Suprapubic skin (tissue), 4 donors: ENCODE data around the gene STXBP3. TPM values are rescaled to one million over a fixed set of nuclear protein-coding genes. Genes with fewer than 3 reads are reported as not detected.

Experiments
- DNase-seq, 2 donors: peaks; one replicate each; pipeline ENCODE4 v3.0.0-alpha.2; 2019; ENCODE audit warnings: low spot score in 2 of 2
- H3K27ac ChIP-seq: fragments of 200-600 bp; sonication (generic); one replicate; pipeline ENCODE4 v1.5.1; 2019
- H3K27me3 ChIP-seq: fragments of 200-600 bp; sonication (generic); one replicate; pipeline ENCODE4 v1.5.1; 2019
- H3K36me3 ChIP-seq: fragments of 200-600 bp; sonication (generic); one replicate; pipeline ENCODE4 v1.5.1; 2019
- H3K4me1 ChIP-seq: fragments of 200-600 bp; sonication (generic); one replicate; pipeline ENCODE4 v1.5.1; 2019
- H3K4me3 ChIP-seq: fragments of 200-600 bp; sonication (generic); one replicate; pipeline ENCODE4 v1.5.1; 2019; ENCODE audit warnings: mild to moderate bottlenecking
- H3K9me3 ChIP-seq: fragments of 200-600 bp; sonication (generic); one replicate; pipeline ENCODE4 v1.5.1; 2019
- EP300 ChIP-seq: sonication (generic); formaldehyde crosslinking; IDR thresholded peaks from one replicate; pipeline ENCODE4 v1.6.1; 2017; ENCODE audit warnings: antibody characterized with exemption
- POLR2A ChIP-seq, 2 donors: fragments of 450-650 bp; IDR thresholded peaks; one replicate each; pipeline ENCODE4 v1.6.1; 2017; ENCODE audit warnings: antibody characterized with exemption in 2 of 2, mild to moderate bottlenecking in 2 of 2, moderate library complexity in 2 of 2
- POLR2AphosphoS5 ChIP-seq, 3 donors: sonication (generic); formaldehyde crosslinking; IDR thresholded peaks; one replicate each; pipeline ENCODE4 v1.6.1; 2017; ENCODE audit warnings: antibody characterized with exemption in 3 of 3
- WGBS: methylation state at CpG from one replicate; pipeline ENCODE4 v1.1.5; 2018; 5-methylcytosine and 5-hydroxymethylcytosine counted together
- total RNA-seq, 4 donors: library from RNA; depleted of rRNA; stranded (reverse); fragments of >200 nt; gene quantifications; one replicate each; pipeline ENCODE4 v1.1.0, GENCODE V29; 2016
- TF ChIP-seq, protein P1 (sequence below), 2 donors: fragments of 200-600 bp in 1 of 2; fragments of 450-650 bp in 1 of 2; sonication (generic) in 1 of 2; IDR thresholded peaks; one replicate each; pipeline ENCODE4 v1.5.1; 2016 to 2019; ENCODE audit warnings: antibody characterized with exemption in 2 of 2, mild to moderate bottlenecking in 1 of 2, moderate library complexity in 1 of 2

STXBP3 gene
- total RNA-seq, 4 donors from 2014 or later = 48.8 to 137 (median 66.3) TPM

GRCh38 chr1:108831225-108831624, 84.8 kb downstream of the STXBP3 start:
- TF ChIP-seq, protein P1, sequence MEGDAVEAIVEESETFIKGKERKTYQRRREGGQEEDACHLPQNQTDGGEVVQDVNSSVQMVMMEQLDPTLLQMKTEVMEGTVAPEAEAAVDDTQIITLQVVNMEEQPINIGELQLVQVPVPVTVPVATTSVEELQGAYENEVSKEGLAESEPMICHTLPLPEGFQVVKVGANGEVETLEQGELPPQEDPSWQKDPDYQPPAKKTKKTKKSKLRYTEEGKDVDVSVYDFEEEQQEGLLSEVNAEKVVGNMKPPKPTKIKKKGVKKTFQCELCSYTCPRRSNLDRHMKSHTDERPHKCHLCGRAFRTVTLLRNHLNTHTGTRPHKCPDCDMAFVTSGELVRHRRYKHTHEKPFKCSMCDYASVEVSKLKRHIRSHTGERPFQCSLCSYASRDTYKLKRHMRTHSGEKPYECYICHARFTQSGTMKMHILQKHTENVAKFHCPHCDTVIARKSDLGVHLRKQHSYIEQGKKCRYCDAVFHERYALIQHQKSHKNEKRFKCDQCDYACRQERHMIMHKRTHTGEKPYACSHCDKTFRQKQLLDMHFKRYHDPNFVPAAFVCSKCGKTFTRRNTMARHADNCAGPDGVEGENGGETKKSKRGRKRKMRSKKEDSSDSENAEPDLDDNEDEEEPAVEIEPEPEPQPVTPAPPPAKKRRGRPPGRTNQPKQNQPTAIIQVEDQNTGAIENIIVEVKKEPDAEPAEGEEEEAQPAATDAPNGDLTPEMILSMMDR (IDR thresholded peaks at IDR 0.05) = no peak
- TF ChIP-seq POLR2AphosphoS5 (IDR thresholded peaks at IDR 0.05) = peak in 1 of 3 donors; percentile 41

GRCh38 chr1:108832929-108833328, 86.5 kb downstream of the STXBP3 start:
- Histone ChIP-seq H3K27ac (no peak overlapping the region), H3K4me1 (peaks cover 38% of the 10 kb centered on the region), H3K36me3 (no peaks in the 10 kb centered on the region), H3K4me3 (no peak overlapping the region), H3K9me3 (no peaks in the 10 kb centered on the region), H3K27me3 (no peaks in the 10 kb centered on the region)
- DNase-seq = no peak
- WGBS = 98% methylated on average over 2 of the region's 2 CpGs
- TF ChIP-seq POLR2A (IDR thresholded peaks at IDR 0.05) (no peak), EP300 (no peak), POLR2AphosphoS5 (IDR thresholded peaks at IDR 0.05) (no peak)
- TF ChIP-seq, protein P1 (IDR thresholded peaks at IDR 0.05) = no peak

More at GRCh38 chr1:108831225-108831624, 84.8 kb downstream of the STXBP3 start:
- DNase-seq = no peak
- Histone ChIP-seq H3K27me3 (no peaks in the 10 kb centered on the region), H3K36me3 (no peaks in the 10 kb centered on the region), H3K9me3 (no peaks in the 10 kb centered on the region), H3K4me3 (peak overlapping the region; percentile 30), H3K4me1 (peaks cover 48% of the 10 kb centered on the region), H3K27ac (peak overlapping the region; percentile 89)
- 19% methylated on average over 2 of the region's 2 CpGs for WGBS

GRCh38 chr1:108841703-108842102, 95.2 kb downstream of the STXBP3 start:
- WGBS = 17% methylated on average over 1 of the region's 1 CpG
- H3K4me3 ChIP-seq = no peak overlapping the region
- no peaks in the 10 kb centered on the region for H3K9me3 ChIP-seq
- H3K27ac ChIP-seq = no peak overlapping the region
- peaks cover 18% of the 10 kb centered on the region for H3K4me1 ChIP-seq
- no peaks in the 10 kb centered on the region for H3K36me3 ChIP-seq
- TF ChIP-seq, protein P1 (IDR thresholded peaks at IDR 0.05) = no peak
- TF ChIP-seq POLR2AphosphoS5 (IDR thresholded peaks at IDR 0.05) (no peak), EP300 (no peak), POLR2A (IDR thresholded peaks at IDR 0.05) (no peak)
- no peaks in the 10 kb centered on the region for H3K27me3 ChIP-seq
- no peak for DNase-seq

- Histone ChIP-seq H3K4me1 (peaks cover 18% of the 10 kb centered on the region), H3K36me3 (no peaks in the 10 kb centered on the region), H3K4me3 (no peak overlapping the region), H3K9me3 (no peaks in the 10 kb centered on the region), H3K27me3 (no peaks in the 10 kb centered on the region), H3K27ac (no peak overlapping the region)
- no peak for TF ChIP-seq EP300
- TF ChIP-seq, protein P1 (IDR thresholded peaks at IDR 0.05) = no peak
- TF ChIP-seq POLR2A (IDR thresholded peaks at IDR 0.05) = no peak
- TF ChIP-seq POLR2AphosphoS5 (IDR thresholded peaks at IDR 0.05) = no peak
- 85% methylated on average over 3 of the region's 3 CpGs for WGBS
- DNase-seq = no peak
Observed at GRCh38 chr1:108842525-108843181, 96.2 kb downstream of the STXBP3 start.

DNA sequence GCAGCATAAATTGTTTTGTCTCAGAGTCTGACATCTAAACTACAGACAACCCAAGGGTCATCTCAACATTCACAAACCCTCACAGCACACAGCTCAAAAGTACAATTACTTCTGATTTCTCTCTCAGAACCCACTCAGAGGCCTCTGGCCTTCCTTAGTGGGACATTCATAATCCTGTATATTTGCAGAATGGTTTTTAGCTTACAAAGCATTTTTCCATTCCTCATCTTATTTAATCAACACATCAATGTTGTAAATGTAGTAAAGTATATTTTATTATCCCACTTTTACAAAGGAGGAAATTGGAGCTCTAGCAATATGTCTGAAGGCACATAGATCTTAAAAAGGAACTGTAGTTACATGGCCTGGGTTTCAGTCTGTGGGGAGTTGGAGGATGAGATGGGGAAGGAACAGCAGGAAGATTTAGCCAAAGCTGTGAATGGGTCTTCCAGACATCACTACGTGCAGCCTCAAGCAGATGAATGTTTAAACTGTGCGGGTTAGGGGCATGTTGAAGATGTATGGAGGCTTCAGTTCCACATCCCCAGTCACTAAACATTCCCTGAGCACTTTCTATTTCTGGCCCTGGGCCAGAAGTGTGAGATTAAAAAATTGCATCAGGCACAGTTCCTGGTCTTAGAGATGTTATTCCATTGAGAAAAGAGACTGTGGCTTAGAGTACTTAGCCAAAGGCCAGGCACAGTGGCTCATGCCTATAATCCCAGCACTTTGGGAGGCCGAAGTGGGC, 97.1 kb downstream of the STXBP3 start:
- peaks cover 18% of the 10 kb centered on the region for H3K4me1 ChIP-seq
- WGBS = 93% methylated on average over 3 of the region's 3 CpGs

More for the DNA sequence above, 97.1 kb downstream of the STXBP3 start:
- Histone ChIP-seq H3K27ac (no peak overlapping the region), H3K27me3 (no peaks in the 10 kb centered on the region), H3K9me3 (no peaks in the 10 kb centered on the region), H3K36me3 (no peaks in the 10 kb centered on the region), H3K4me3 (no peak overlapping the region)
- DNase-seq = no peak
- TF ChIP-seq, protein P1 (IDR thresholded peaks at IDR 0.05) = no peak
- TF ChIP-seq POLR2AphosphoS5 (IDR thresholded peaks at IDR 0.05) (no peak), EP300 (no peak), POLR2A (IDR thresholded peaks at IDR 0.05) (no peak)
